Activated CD8-positive, alpha-beta T cell treated with anti-CD3 and anti-CD28 coated beads for 36 hours (primary cell): ENCODE results near the gene IL10RA. TPM values are rescaled to one million over a fixed set of nuclear protein-coding genes. Genes with fewer than 3 reads are reported as not detected.

ENCODE experiments used
- ATAC-seq: fragments of 200-7000 bp; cut with Tn5 transposase; one replicate; pipeline ENCODE4 v1.10.0; 2021; ENCODE audit warnings: mild to moderate bottlenecking, moderate library complexity
- CTCF ChIA-PET: fragments of 350-600 bp; sonication (Branson Sonifier 250); formaldehyde crosslinking; loops from one replicate; lab custom pipeline; 2021; ENCODE audit warnings: antibody characterized with exemption; lab: Charles Lee
- POLR2A ChIA-PET: fragments of 350-600 bp; sonication (Branson Sonifier 250); formaldehyde crosslinking; loops from one replicate; lab custom pipeline; 2021; ENCODE audit warnings: antibody characterized with exemption; lab: Charles Lee
- DNase-seq: peaks from one replicate; pipeline ENCODE4 v3.0.0-alpha.2; 2020
- H3K27ac Mint-ChIP-seq: one replicate; pipeline ENCODE4 v1.8.0; 2021; ENCODE audit warnings: mild to moderate bottlenecking, mixed read lengths
- H3K27me3 Mint-ChIP-seq: one replicate; pipeline ENCODE4 v1.8.0; 2021; ENCODE audit warnings: mixed read lengths
- H3K36me3 Mint-ChIP-seq: one replicate; pipeline ENCODE4 v1.8.0; 2021; ENCODE audit warnings: low read depth, mixed read lengths
- H3K4me1 Mint-ChIP-seq: one replicate; pipeline ENCODE4 v1.8.0; 2021; ENCODE audit warnings: low read depth, mixed read lengths
- H3K4me3 Mint-ChIP-seq: one replicate; pipeline ENCODE4 v1.8.0; 2021; ENCODE audit warnings: mild to moderate bottlenecking, moderate library complexity, mixed read lengths
- H3K9me3 Mint-ChIP-seq: one replicate; pipeline ENCODE4 v1.8.0; 2021; ENCODE audit warnings: mixed read lengths
- CTCF ChIP-seq: fragments of 200-600 bp; IDR thresholded peaks from one replicate; pipeline ENCODE4 v1.8.0; 2022; ENCODE audit warnings: antibody characterized with exemption, mild to moderate bottlenecking
- intact Hi-C: fragments of 100-400 bp; cut with micrococcal nuclease; formaldehyde crosslinking; loops from one replicate; pipeline ENCODE4 v1.10.0; 2022
- total RNA-seq, 2 experiments: library from RNA; stranded (reverse); gene quantifications; one replicate each; pipeline ENCODE4 v1.2.3, GENCODE V29; 2021

The IL10RA gene
- total RNA-seq, 2 experiments from 2014 or later, result 73.3 to 80.9 TPM

- H3K9me3 Mint-ChIP-seq, result peaks cover 4% of the 10 kb centered on the region
- H3K27me3 Mint-ChIP-seq, result no peaks in the 10 kb centered on the region
- H3K4me3 Mint-ChIP-seq, result no peak overlapping the region
- DNase-seq (no peak), ATAC-seq (peak; percentile 49)
- ChIA-PET POLR2A (interaction anchor here (1.9 kb wide), 1 partner anchor 31 kb away, joined by 5 read pairs; no protein-coding TSS in a partner anchor), CTCF (no interaction called here)
- TF ChIP-seq CTCF, result no peak
- H3K27ac Mint-ChIP-seq, result peak overlapping the region; percentile 74
- intact Hi-C loops, result no loop called here
- H3K4me1 Mint-ChIP-seq, result peaks cover 33% of the 10 kb centered on the region
- H3K36me3 Mint-ChIP-seq, result no peaks in the 10 kb centered on the region
These were observed 47.2 kb downstream of the IL10RA start for GRCh38 chr11:118033443-118033842.

- DNase-seq, result no peak
- POLR2A ChIA-PET, result interaction anchor here (0.7 to 2.7 kb wide), 4 partner anchors 9 to 45 kb away, joined by 3 to 17 read pairs (median 4); no protein-coding TSS in a partner anchor
- no peak for ATAC-seq
- Mint-ChIP-seq H3K4me1 (peaks cover 74% of the 10 kb centered on the region), H3K27ac (peak overlapping the region; percentile 77), H3K9me3 (no peaks in the 10 kb centered on the region), H3K4me3 (peak overlapping the region; percentile 1), H3K27me3 (no peaks in the 10 kb centered on the region), H3K36me3 (no peaks in the 10 kb centered on the region)
- intact Hi-C loops, result no loop called here
- CTCF ChIA-PET, result interaction anchor here (1.3 to 1.6 kb wide), 2 partner anchors 9 to 11 kb away, joined by 4 to 6 read pairs; no protein-coding TSS in a partner anchor
- TF ChIP-seq CTCF, result no peak
These were observed 55.9 kb downstream of the IL10RA start for GRCh38 chr11:118042141-118042540.

- POLR2A ChIA-PET, result interaction anchor here (1.0 to 2.7 kb wide), 3 partner anchors 9 to 46 kb away, joined by 3 to 17 read pairs (median 4); no protein-coding TSS in a partner anchor
- DNase-seq (no peak), ATAC-seq (no peak)
- TF ChIP-seq CTCF, result no peak
- Mint-ChIP-seq H3K4me1 (peaks cover 79% of the 10 kb centered on the region), H3K36me3 (no peaks in the 10 kb centered on the region), H3K4me3 (no peak overlapping the region), H3K27ac (peak overlapping the region; percentile 77), H3K9me3 (no peaks in the 10 kb centered on the region), H3K27me3 (no peaks in the 10 kb centered on the region)
- intact Hi-C loops, result no loop called here
- CTCF ChIA-PET, result interaction anchor here (1.3 to 1.6 kb wide), 2 partner anchors 9 to 10 kb away, joined by 4 to 6 read pairs; no protein-coding TSS in a partner anchor
These were observed 56.6 kb downstream of the IL10RA start for GRCh38 chr11:118042796-118043195.

GRCh38 chr11:118045191-118045590, 59.0 kb downstream of the IL10RA start:
- H3K9me3 Mint-ChIP-seq, result no peaks in the 10 kb centered on the region
- TF ChIP-seq CTCF, result no peak
- DNase-seq, result peak; percentile 36
- ATAC-seq, result no peak
- peak overlapping the region; percentile 92 for H3K27ac Mint-ChIP-seq
- intact Hi-C loops, result no loop called here
- H3K4me3 Mint-ChIP-seq, result no peak overlapping the region
- POLR2A ChIA-PET, result interaction anchor here (1.0 to 5.8 kb wide), 9 partner anchors 8 to 98 kb away, joined by 4 to 155 read pairs (median 6); partner anchors contain the start of gene IL10RA
- H3K27me3 Mint-ChIP-seq, result no peaks in the 10 kb centered on the region
- H3K36me3 Mint-ChIP-seq, result no peaks in the 10 kb centered on the region
- CTCF ChIA-PET, result interaction anchor here (1.1 to 2.3 kb wide), 5 partner anchors 44 to 222 kb away, joined by 3 to 12 read pairs (median 5); no protein-coding TSS in a partner anchor
- peaks cover 81% of the 10 kb centered on the region for H3K4me1 Mint-ChIP-seq
